HUES6 (cell line): ENCODE results near the gene TFPT.
"Not testable (repeated sequence)": the region's sequence is repeated elsewhere in the genome, so short reads cannot be mapped to it uniquely, and the experiment has no call there.

Source experiments
- H3K27ac ChIP-seq: 2 replicates; pipeline ENCODE4 v1.7.0; 2013; ENCODE audit warnings: low read depth, mild to moderate bottlenecking, low read length, inconsistent platforms
- H3K27me3 ChIP-seq: 2 replicates; pipeline ENCODE4 v1.6.1; 2013; ENCODE audit warnings: low read length; ENCODE audit not compliant: control insufficient read depth, insufficient read depth
- H3K36me3 ChIP-seq: 2 replicates; pipeline ENCODE4 v1.6.1; 2013; ENCODE audit warnings: low read length; ENCODE audit not compliant: control insufficient read depth, insufficient read depth
- H3K4me1 ChIP-seq: 2 replicates; pipeline ENCODE4 v1.6.1; 2013; ENCODE audit warnings: low read length; ENCODE audit not compliant: control insufficient read depth, insufficient read depth
- H3K4me3 ChIP-seq: 2 replicates; pipeline ENCODE4 v1.5.1; 2013; ENCODE audit warnings: low read depth, low read length
- H3K9ac ChIP-seq: one replicate; pipeline ENCODE4 v1.6.1; 2013; ENCODE audit warnings: mild to moderate bottlenecking, low read length
- H3K9me3 ChIP-seq: 2 replicates; pipeline ENCODE4 v1.6.1; 2013; ENCODE audit warnings: low read depth, low read length; ENCODE audit not compliant: control insufficient read depth, insufficient read depth

The TFPT gene

GRCh38 chr19:54109651-54110050 is 5.8 kb downstream of the TFPT start:
- H3K4me3 ChIP-seq, result no peak overlapping the region
- H3K27me3 ChIP-seq, result no peaks in the 10 kb centered on the region
- H3K27ac ChIP-seq, result no peak overlapping the region
- no peaks in the 10 kb centered on the region for H3K4me1 ChIP-seq
- H3K9me3 ChIP-seq, result no peaks in the 10 kb centered on the region
- H3K9ac ChIP-seq, result no peak overlapping the region
- peaks cover 67% of the 10 kb centered on the region for H3K36me3 ChIP-seq

GRCh38 chr19:54108496-54108895 is 7.0 kb downstream of the TFPT start:
- no peaks in the 10 kb centered on the region for H3K9me3 ChIP-seq
- H3K4me1 ChIP-seq, result no peaks in the 10 kb centered on the region
- H3K27ac ChIP-seq, result no peak overlapping the region
- peaks cover 67% of the 10 kb centered on the region for H3K36me3 ChIP-seq
- H3K9ac ChIP-seq, result no peak overlapping the region
- no peak overlapping the region for H3K4me3 ChIP-seq
- no peaks in the 10 kb centered on the region for H3K27me3 ChIP-seq

DNA sequence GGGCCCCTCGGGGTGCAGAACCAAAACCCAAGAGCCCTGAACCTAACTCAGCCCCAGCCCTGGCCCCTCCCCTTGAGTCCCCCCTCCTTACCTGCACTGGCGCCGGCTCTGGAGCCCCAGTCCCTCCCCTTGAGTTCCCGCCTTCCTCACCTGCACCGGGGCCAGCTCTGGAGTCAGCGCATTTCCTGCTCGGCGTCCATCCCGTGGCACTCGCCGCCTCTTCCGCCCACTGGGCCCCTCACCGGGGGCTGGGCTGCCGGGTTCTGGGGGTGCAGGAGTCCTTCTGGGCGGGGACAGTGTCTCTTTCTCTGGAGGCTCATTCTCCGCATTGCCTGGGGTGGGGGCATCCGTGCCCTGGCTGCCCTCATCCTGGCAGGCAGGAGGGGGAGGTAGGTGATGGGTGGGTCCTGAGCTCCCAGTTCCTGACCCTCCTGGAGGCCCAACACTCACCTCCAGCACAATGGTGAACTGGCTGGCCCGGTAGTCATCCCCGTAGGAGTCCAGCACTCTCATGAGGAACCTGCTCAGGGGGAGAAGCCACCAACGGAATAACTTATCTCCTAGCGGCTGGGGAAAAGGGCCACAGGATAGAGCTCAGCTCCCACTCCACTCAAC is 7.5 kb downstream of the TFPT start:
- no peak overlapping the region for H3K27ac ChIP-seq
- H3K9me3 ChIP-seq, result no peaks in the 10 kb centered on the region
- H3K27me3 ChIP-seq, result no peaks in the 10 kb centered on the region
- no peaks in the 10 kb centered on the region for H3K4me1 ChIP-seq
- no peak overlapping the region for H3K9ac ChIP-seq
- no peak overlapping the region for H3K4me3 ChIP-seq
- peaks cover 63% of the 10 kb centered on the region for H3K36me3 ChIP-seq

DNA sequence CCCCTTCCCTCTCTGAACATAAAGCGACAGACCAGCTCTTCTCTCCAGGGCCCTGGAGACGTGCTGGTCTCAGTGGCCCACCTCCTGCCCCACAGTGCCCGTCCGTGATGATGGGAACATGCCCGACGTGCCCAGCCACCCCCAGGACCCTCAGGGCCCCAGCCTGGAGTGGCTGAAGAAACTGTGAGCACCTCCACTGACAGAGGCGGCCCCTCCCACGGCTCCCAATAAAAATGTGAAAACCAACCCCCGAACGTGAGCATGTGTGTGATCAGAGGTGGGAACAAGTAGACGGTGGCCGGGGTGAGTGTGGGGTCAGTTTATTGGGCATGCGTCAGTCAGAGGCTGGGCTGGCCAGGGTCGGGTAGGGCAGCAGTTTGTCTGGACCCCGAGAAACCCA is 8.7 kb downstream of the TFPT start:
- Histone ChIP-seq H3K4me1 (no peaks in the 10 kb centered on the region), H3K27ac (no peak overlapping the region), H3K4me3 (no peak overlapping the region), H3K27me3 (no peaks in the 10 kb centered on the region), H3K9ac (peak overlapping the region; percentile 23), H3K9me3 (no peaks in the 10 kb centered on the region), H3K36me3 (peaks cover 56% of the 10 kb centered on the region)

DNA sequence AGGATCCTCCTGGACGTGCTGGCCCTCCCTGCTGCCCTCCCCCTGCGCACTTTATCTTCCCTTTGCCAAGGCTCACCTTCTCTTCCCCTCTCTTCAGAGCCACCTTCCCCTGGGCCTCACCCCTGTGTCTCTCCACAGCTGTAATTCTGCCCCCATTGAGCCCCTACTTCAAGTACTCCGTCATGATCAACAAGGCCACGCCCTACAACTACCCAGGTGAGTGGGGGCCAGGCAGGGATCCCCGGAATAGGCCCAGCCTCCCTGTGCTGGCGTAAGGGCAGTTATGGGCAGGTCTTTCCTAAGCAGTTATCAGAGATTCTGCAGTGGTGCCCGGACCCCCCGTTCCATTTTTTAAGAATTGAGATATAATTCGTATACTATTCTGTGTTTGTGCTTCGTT is 9.7 kb downstream of the TFPT start:
- Histone ChIP-seq H3K36me3 (peaks cover 53% of the 10 kb centered on the region), H3K9ac (no peak overlapping the region)

DNA sequence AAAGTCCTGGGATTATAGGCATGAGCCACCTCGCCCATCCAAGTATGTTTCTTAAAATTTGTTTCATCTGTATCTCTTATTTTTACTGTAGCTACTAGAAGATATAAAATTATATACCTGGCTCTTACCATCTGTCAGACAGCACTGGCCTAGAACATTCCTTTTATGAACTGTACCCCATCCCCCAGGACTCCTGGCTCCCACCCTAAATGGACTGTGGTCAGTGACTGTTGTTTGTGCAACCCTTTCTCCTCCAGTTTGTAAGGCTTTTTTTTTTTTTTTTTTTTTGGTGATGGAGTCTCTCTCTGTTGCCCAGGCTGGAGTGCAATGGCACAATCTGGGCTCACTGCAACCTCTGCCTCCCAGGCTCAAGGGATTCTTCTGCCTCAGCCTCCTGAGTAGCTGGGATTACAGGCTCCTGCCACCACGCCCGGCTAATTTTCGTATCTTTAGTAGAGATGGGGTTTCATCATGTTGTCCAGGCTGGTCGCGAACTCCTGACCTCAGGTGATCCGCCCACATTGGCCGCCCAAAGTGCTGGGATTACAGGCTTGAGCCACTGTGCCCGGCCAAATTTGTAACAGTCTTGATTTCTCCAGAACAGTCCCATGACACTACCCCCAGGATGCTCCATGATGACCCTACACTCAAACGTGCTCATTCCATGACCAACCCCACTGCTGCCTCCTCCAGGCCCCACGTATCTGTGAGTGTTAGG is 10.3 kb downstream of the TFPT start:
- peaks cover 5% of the 10 kb centered on the region; the same call in 1 of the 2 replicates for H3K4me1 ChIP-seq
- no peaks in the 10 kb centered on the region for H3K9me3 ChIP-seq
- H3K27ac ChIP-seq, result no peak overlapping the region
- no peaks in the 10 kb centered on the region for H3K27me3 ChIP-seq
- no peak overlapping the region for H3K9ac ChIP-seq
- H3K4me3 ChIP-seq, result no peak overlapping the region
- peaks cover 46% of the 10 kb centered on the region for H3K36me3 ChIP-seq

More for the DNA sequence above, 9.7 kb downstream of the TFPT start:
- Histone ChIP-seq H3K9me3 (no peaks in the 10 kb centered on the region), H3K4me3 (no peak overlapping the region), H3K4me1 (no peaks in the 10 kb centered on the region), H3K27me3 (no peaks in the 10 kb centered on the region), H3K27ac (no peak overlapping the region)

DNA sequence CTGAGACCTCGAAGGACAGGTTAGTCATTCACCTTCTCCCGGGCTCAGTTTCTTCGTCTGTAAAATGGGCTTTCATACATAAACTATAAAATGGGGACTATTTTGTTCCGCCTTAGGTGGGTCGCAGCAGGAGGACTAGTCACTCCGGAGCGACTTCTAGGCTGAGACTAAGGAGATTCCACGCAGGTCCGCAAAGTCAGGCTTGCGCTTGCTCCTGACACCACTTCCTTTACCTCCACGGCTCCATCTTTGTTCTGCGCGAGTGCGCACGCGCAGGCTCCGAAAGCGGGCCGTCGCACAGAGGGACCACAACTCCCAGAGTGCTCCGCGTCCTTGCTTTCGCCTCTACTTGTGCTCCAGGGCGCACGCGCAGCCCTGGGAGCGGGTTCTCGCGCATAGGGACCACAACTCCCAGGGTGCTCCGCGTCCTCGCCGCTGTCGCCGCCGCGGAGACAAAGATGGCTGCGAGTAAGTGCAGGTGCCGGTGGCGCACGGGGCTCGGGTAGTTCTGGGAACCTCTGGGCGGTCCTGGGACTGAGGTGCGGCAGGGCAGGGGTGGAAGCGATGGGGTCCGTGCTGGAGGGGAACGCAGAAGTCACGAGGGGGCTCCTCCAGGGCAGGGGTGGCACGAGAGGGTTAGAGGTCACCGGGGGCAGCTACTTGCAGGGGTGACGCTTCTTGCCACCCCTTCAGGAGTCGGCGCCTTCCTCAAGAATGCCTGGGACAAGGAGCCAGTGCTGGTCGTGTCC is 12.9 kb downstream of the TFPT start, which contains the start of gene NDUFA3:
Gene NDUFA3, plus strand, starts transcription at position 435 of the 749 bp plus-strand sequence. Its CDS starts 24 bp downstream, at position 459.
- Histone ChIP-seq H3K4me1 (peaks cover 5% of the 10 kb centered on the region; the same call in 1 of the 2 replicates), H3K4me3 (peak within 1 kb of the TSS; percentile 86), H3K27me3 (no peaks in the 10 kb centered on the region), H3K27ac (peak within 1 kb of the TSS; percentile 14; the same call in 1 of the 2 replicates), H3K36me3 (peaks cover 22% of the 10 kb centered on the region), H3K9me3 (no peaks in the 10 kb centered on the region), H3K9ac (peak within 1 kb of the TSS; percentile 70)

GRCh38 chr19:54100561-54100960 is 14.9 kb downstream of the TFPT start, which contains the start of gene OSCAR:
OSCAR (minus strand) TSS chr19:54100803; CDS start chr19:54100792, 11 bp downstream.
- Histone ChIP-seq H3K27me3 (peaks cover 10% of the 10 kb centered on the region), H3K4me3 (no peak within 1 kb of the TSS), H3K4me1 (peaks cover 15% of the 10 kb centered on the region; the same call in 1 of the 2 replicates), H3K9ac (peak within 1 kb of the TSS; percentile 17), H3K27ac (no peak within 1 kb of the TSS), H3K9me3 (no peaks in the 10 kb centered on the region), H3K36me3 (peaks cover 3% of the 10 kb centered on the region)

GRCh38 chr19:54099903-54100255 is 15.6 kb downstream of the TFPT start:
- peaks cover 17% of the 10 kb centered on the region for H3K27me3 ChIP-seq
- not testable (repeated sequence) for H3K9me3 ChIP-seq, H3K36me3 ChIP-seq, H3K9ac ChIP-seq, H3K4me3 ChIP-seq, H3K27ac ChIP-seq
- peaks cover 18% of the 10 kb centered on the region; the same call in 1 of the 2 replicates for H3K4me1 ChIP-seq

- no peaks in the 10 kb centered on the region for H3K9me3 ChIP-seq
- no peak overlapping the region for H3K4me3 ChIP-seq
- H3K27ac ChIP-seq, result no peak overlapping the region
- no peak overlapping the region for H3K9ac ChIP-seq
- H3K4me1 ChIP-seq, result peaks cover 18% of the 10 kb centered on the region; the same call in 1 of the 2 replicates
- peaks cover 21% of the 10 kb centered on the region for H3K27me3 ChIP-seq
- H3K36me3 ChIP-seq, result no peaks in the 10 kb centered on the region
Measured at GRCh38 chr19:54099190-54099902, 16.1 kb downstream of the TFPT start.
